ENCODE data around the gene GGTA1.

GGTA1 gene

DNA sequence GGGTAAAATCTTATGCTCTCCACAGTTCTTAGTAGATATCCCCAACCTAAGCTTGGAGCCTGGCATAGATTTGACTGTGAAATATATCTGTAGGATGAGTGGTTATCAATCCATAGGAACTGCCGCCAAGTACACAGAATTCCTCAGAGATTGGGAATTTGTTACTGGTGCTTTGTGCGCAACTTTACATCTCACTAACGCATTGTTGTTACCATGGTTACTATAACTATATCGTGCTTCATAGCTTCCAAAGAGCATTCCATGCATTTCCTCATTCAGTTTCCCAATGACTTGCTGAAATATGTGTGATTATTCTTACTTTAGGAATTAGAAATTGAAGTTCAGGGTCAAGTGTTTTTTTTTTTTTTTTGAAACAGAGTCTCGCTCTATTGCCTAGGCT is 9.5 kb upstream of the GGTA1 start:
- Histone ChIP-seq H3K4me3 (ENCODE audit: low read depth in 1 of 2, low read length in 1 of 2) (no peak overlapping the region), H3K4me1 (ENCODE audit: control insufficient read depth in 1 of 2, insufficient read depth in 1 of 2, low read depth in 1 of 2, low read length in 1 of 2) (peaks cover 13 to 15% of the 10 kb centered on the region in 2 experiments), H3K36me3 (no peaks in the 10 kb centered on the region), H3K27ac (no peak overlapping the region), H3K9me3 (no peaks in the 10 kb centered on the region), H3K27me3 (no peaks in the 10 kb centered on the region)
- TF ChIP-seq, protein P1, sequence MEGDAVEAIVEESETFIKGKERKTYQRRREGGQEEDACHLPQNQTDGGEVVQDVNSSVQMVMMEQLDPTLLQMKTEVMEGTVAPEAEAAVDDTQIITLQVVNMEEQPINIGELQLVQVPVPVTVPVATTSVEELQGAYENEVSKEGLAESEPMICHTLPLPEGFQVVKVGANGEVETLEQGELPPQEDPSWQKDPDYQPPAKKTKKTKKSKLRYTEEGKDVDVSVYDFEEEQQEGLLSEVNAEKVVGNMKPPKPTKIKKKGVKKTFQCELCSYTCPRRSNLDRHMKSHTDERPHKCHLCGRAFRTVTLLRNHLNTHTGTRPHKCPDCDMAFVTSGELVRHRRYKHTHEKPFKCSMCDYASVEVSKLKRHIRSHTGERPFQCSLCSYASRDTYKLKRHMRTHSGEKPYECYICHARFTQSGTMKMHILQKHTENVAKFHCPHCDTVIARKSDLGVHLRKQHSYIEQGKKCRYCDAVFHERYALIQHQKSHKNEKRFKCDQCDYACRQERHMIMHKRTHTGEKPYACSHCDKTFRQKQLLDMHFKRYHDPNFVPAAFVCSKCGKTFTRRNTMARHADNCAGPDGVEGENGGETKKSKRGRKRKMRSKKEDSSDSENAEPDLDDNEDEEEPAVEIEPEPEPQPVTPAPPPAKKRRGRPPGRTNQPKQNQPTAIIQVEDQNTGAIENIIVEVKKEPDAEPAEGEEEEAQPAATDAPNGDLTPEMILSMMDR (IDR thresholded peaks at IDR 0.05) = no peak

DNA sequence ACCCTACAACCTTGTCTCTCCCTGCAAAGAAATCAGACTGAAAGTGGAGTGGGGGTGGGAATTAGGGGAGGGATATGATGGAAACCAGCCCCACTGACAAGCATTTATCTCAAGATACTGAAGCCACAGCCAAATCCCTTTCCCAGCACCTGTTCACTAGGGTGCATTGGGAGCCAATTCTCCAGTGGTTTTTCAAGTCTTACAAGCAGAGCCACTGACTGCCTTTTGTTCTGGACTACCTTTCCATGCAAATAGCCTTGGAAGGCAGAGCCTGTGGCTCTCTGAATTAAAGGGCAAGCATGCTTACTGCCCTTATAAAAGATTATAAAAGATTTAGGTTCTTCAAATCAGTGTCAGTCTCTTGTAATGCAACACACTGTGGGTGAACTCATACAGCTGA is 8.8 kb upstream of the GGTA1 start:
- no peaks in the 10 kb centered on the region for H3K27me3 ChIP-seq
- no peak overlapping the region for H3K27ac ChIP-seq
- TF ChIP-seq, protein P1 (IDR thresholded peaks at IDR 0.05) = no peak
- no peaks in the 10 kb centered on the region for H3K9me3 ChIP-seq
- H3K4me3 ChIP-seq (ENCODE audit: low read depth in 1 of 2, low read length in 1 of 2) = no peak overlapping the region
- peaks cover 13 to 14% of the 10 kb centered on the region in 2 experiments for H3K4me1 ChIP-seq (ENCODE audit: control insufficient read depth in 1 of 2, insufficient read depth in 1 of 2, low read depth in 1 of 2, low read length in 1 of 2)
- no peaks in the 10 kb centered on the region for H3K36me3 ChIP-seq

DNA sequence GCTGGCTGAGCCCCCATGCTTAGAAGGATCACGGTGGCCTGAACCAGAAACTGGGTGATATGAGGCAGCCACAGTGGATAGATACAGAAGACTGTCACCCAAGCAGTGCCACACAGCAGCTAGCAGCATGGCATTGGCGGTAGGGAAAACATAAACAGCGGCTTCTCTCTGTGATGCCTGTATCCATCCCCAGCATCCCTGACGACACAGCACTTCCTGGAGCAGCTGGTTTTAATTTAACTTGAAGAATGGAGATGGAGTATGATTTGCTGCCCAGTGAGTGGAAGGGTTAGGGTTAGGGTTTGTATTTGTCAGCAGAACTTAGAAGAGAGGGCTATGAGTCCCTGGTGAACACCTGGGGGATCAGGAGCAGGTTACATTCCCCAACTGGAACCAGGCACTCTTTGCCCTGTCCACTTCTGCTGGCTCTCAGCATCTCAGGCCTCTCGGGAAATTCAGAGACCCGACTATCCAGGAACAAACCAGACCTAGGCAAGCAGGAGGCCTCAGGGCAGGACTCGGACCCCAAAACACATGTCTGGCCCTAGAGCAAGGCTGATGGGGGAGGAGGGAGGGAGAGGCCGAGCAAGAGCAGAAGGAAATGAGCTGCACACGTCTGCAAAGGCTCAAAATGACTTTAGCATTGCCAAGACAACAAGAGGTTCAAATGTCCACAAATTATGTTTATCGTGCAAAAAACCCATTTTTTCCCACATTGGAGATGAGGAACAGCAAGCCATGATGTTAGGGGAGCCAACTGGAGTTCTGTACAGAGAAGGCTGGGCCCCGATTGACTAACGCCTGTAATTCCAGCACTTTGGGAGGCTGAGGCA is 6.5 kb upstream of the GGTA1 start:
- TF ChIP-seq, protein P1 (IDR thresholded peaks at IDR 0.05) = no peak
- no peak overlapping the region for H3K4me3 ChIP-seq (ENCODE audit: low read depth in 1 of 2, low read length in 1 of 2)
- no peak overlapping the region for H3K27ac ChIP-seq
- H3K27me3 ChIP-seq = no peaks in the 10 kb centered on the region
- no peaks in the 10 kb centered on the region for H3K36me3 ChIP-seq
- no peaks in the 10 kb centered on the region for H3K9me3 ChIP-seq
- peaks cover 20% of the 10 kb centered on the region in 2 experiments for H3K4me1 ChIP-seq (ENCODE audit: control insufficient read depth in 1 of 2, insufficient read depth in 1 of 2, low read depth in 1 of 2, low read length in 1 of 2)

DNA sequence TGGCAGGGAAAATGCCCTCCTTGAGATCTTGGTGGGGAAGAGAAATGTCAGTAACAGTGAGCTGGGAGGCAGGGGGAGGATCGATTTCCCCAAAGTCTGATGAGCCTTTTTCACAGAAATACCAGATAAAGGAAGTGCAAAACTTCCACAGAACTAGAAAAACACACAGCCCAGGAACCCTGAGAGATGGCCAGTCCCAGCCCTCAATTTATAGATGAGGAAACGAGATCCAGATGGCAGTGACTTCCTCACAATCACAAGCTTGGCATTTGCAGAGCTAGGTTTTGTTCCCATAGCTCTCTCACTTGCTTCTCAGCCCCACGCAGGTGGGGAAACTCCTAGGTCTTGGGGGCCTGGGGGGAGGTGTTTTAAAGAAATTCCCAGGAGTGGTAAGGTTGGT is 3.8 kb upstream of the GGTA1 start:
- TF ChIP-seq, protein P1 (IDR thresholded peaks at IDR 0.05) = no peak
- Histone ChIP-seq H3K4me3 (ENCODE audit: low read depth in 1 of 2, low read length in 1 of 2) (no peak overlapping the region), H3K4me1 (ENCODE audit: control insufficient read depth in 1 of 2, insufficient read depth in 1 of 2, low read depth in 1 of 2, low read length in 1 of 2) (peaks cover 30 to 33% of the 10 kb centered on the region in 2 experiments), H3K9me3 (no peaks in the 10 kb centered on the region), H3K27me3 (no peaks in the 10 kb centered on the region), H3K36me3 (no peaks in the 10 kb centered on the region), H3K27ac (peak overlapping the region; percentile 31)

DNA sequence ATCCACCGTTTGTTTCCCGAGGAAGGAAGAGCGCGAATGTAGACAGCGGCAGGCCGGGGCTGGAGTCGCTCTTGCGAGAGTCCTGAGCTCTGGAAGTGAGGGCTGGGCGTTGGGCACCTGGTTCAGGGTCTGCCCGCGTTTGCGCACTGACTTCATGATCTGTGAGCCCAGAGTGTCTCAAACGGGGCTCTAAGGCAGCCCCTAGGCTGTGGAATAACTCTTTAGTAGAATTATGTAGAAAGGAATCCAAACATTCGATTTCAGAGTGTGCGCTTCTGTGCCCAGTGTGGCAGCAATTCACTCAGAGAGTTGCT is 478 bp upstream of the GGTA1 start:
- Histone ChIP-seq H3K4me3 (ENCODE audit: low read depth in 1 of 2, low read length in 1 of 2) (peak overlapping the region; percentile 73 to 76), H3K36me3 (no peaks in the 10 kb centered on the region), H3K27ac (peak overlapping the region; percentile 82), H3K27me3 (no peaks in the 10 kb centered on the region), H3K9me3 (no peaks in the 10 kb centered on the region), H3K4me1 (ENCODE audit: control insufficient read depth in 1 of 2, insufficient read depth in 1 of 2, low read depth in 1 of 2, low read length in 1 of 2) (peaks cover 43 to 46% of the 10 kb centered on the region in 2 experiments)
- TF ChIP-seq, protein P1 (IDR thresholded peaks at IDR 0.05) = no peak
